DMS 273 (cell line): ENCODE measurements around the gene PCMT1.
"Not testable (repeated sequence)": the region's sequence is repeated elsewhere in the genome, so short reads cannot be mapped to it uniquely, and the experiment has no call there.

Experiments
- DNase-seq: peaks from one replicate; lab custom pipeline; 2025; ENCODE audit not compliant: unreplicated experiment; lab: John Stamatoyannopoulos, UW

PCMT1 gene

GRCh38 chr6:149813351-149813750, 63.8 kb downstream of the PCMT1 start:
- DNase-seq: no peak

GRCh38 chr6:149815788-149816187, 66.2 kb downstream of the PCMT1 start:
- no peak for DNase-seq

GRCh38 chr6:149820506-149820905, 71.0 kb downstream of the PCMT1 start:
- no peak for DNase-seq

GRCh38 chr6:149821492-149821891, 72.0 kb downstream of the PCMT1 start:
- DNase-seq: no peak

- no peak for DNase-seq
Measured at GRCh38 chr6:149823013-149823412, 73.5 kb downstream of the PCMT1 start.

- no peak for DNase-seq
Measured at GRCh38 chr6:149825292-149825691, 75.8 kb downstream of the PCMT1 start.

- DNase-seq: no peak
Measured at GRCh38 chr6:149830731-149831307, 81.3 kb downstream of the PCMT1 start.

GRCh38 chr6:149831308-149831820, 81.8 kb downstream of the PCMT1 start:
- DNase-seq: no peak

GRCh38 chr6:149833651-149834050, 84.1 kb downstream of the PCMT1 start:
- DNase-seq: no peak

- DNase-seq: peak; percentile 78
Measured at GRCh38 chr6:149834513-149835481, 85.3 kb downstream of the PCMT1 start.

- peak; percentile 76 for DNase-seq
Measured at GRCh38 chr6:149840345-149841075, 91.0 kb downstream of the PCMT1 start.

- no peak for DNase-seq
Measured at GRCh38 chr6:149842331-149842730, 92.8 kb downstream of the PCMT1 start.

- DNase-seq: no peak
Measured at GRCh38 chr6:149843051-149843633, 93.6 kb downstream of the PCMT1 start.

GRCh38 chr6:149844036-149844435, 94.5 kb downstream of the PCMT1 start:
- not testable (repeated sequence) for DNase-seq

- DNase-seq: no peak
Measured at GRCh38 chr6:149844480-149844879, 94.9 kb downstream of the PCMT1 start.

GRCh38 chr6:149845549-149845948, 96.0 kb downstream of the PCMT1 start:
- no peak for DNase-seq

- DNase-seq: peak; percentile 85
Measured at GRCh38 chr6:149846321-149846720, 96.8 kb downstream of the PCMT1 start.

- peak; percentile 30 for DNase-seq
Measured at GRCh38 chr6:149847939-149848267, 98.4 kb downstream of the PCMT1 start.

GRCh38 chr6:149848343-149848742, 98.8 kb downstream of the PCMT1 start:
- not testable (repeated sequence) for DNase-seq

GRCh38 chr6:149851461-149852110, 102.0 kb downstream of the PCMT1 start:
- no peak for DNase-seq

- no peak for DNase-seq
Measured at GRCh38 chr6:149852180-149852579, 102.6 kb downstream of the PCMT1 start.
